Uterus (tissue), 4 donors: Measurements from ENCODE around the gene MICAL2. TPM values are rescaled to one million over a fixed set of nuclear protein-coding genes. Genes with fewer than 3 reads are reported as not detected.
A peak's percentile ranks its signal among the peaks of the same experiment; 100 is the strongest.

Experiments used
- DNase-seq, 2 donors: peaks; one replicate each; pipeline ENCODE4 v3.0.0-alpha.2; 2019 to 2020
- H3K27ac ChIP-seq, 2 donors: fragments of 200-600 bp; sonication (generic); 1 replicate in 1 of 2; 2 replicates in 1 of 2; pipeline ENCODE4 v1.5.1; 2016 to 2018
- H3K27me3 ChIP-seq, 2 donors: fragments of 200-600 bp; sonication (generic); one replicate each; pipeline ENCODE4 v1.5.1; 2018 to 2019; ENCODE audit warnings: control low read depth in 1 of 2
- H3K36me3 ChIP-seq, 2 donors: fragments of 200-600 bp; sonication (generic); one replicate each; pipeline ENCODE4 v1.5.1; 2019; ENCODE audit warnings: control low read depth in 1 of 2
- H3K4me1 ChIP-seq, 2 donors: fragments of 200-600 bp; sonication (generic); one replicate each; pipeline ENCODE4 v1.5.1; 2018 to 2019; ENCODE audit warnings: control low read depth in 1 of 2
- H3K4me3 ChIP-seq, 2 donors: fragments of 200-600 bp; sonication (generic); 1 replicate in 1 of 2; 2 replicates in 1 of 2; pipeline ENCODE4 v1.5.1; 2018 to 2019; ENCODE audit warnings: mild to moderate bottlenecking in 1 of 2
- H3K9me3 ChIP-seq, 2 donors: fragments of 200-600 bp; sonication (generic); one replicate each; pipeline ENCODE4 v1.5.1; 2019; ENCODE audit warnings: control low read depth in 1 of 2
- POLR2A ChIP-seq, 2 donors: fragments of 450-650 bp; IDR thresholded peaks; one replicate each; pipeline ENCODE4 v1.6.1; 2016; ENCODE audit warnings: antibody characterized with exemption in 2 of 2, mild to moderate bottlenecking in 1 of 2, moderate library complexity in 1 of 2
- intact Hi-C: fragments of 100-400 bp; cut with DNase I; formaldehyde crosslinking; loops from one replicate; pipeline ENCODE4 v1.15.1; 2023; ENCODE audit warnings: low total_unique reads
- total RNA-seq, 4 donors: library from RNA; depleted of rRNA in 3 of 4; stranded (reverse); fragments of >200 nt in 3 of 4; gene quantifications; one replicate each; pipeline versions ENCODE4 v1.1.0 to v1.2.4, GENCODE V29; 2014 to 2023
- TF ChIP-seq, protein P1 (sequence below), 4 experiments: fragments of 200-600 bp in 2 of 4; fragments of 450-650 bp in 2 of 4; sonication (generic) in 2 of 4; IDR thresholded peaks; one replicate each; pipeline ENCODE4 v1.5.1; 2016 to 2019; ENCODE audit warnings: antibody characterized with exemption in 4 of 4, mild to moderate bottlenecking in 2 of 4, moderate library complexity in 1 of 4
- donor health status: DM: yes; HTN: yes; CAD: no.

MICAL2 gene
- total RNA-seq, 4 donors from 2014 or later = 29.6 to 139 (median 53.1) TPM

DNA sequence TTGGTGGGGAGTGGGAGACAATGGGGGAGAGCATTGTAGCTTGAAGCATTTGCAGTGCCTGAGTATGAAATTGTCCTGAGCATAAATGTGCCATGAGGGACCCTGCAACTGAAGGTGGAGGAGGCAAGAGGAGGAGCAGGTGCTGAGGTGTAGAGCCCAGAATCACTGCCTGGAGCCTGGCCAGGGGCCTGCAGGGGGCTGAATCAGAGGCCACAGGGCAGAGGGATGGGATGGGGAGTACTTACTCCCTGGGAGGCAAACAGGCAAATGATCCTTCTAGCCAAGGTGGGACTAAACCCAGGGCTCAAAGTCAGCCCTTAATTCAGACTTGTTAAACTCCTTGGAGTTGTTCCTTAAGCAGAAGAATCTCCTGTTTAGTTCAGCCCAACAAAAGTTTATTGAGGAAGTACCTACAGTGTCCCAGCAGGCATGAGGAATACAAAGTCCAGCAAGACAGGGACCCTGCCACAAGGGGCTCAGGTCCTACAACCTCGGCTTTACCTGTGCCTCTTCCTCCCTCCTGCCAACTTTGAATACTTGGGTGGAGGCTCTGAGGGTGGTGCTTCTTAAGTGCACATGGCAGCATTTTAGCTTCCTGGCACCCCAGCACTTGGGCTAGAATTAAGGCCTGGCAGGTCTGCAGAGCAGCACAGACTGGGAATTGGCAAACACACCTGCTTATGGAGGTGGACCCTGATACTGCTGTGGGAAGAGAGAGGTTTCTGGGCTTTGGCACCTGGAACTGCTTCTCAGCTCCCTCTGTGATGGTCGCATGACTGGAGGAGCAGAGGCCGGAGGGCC is 20.0 kb downstream of the MICAL2 start:
- no peaks in the 10 kb centered on the region for H3K36me3 ChIP-seq
- intact Hi-C loops = no loop called here
- H3K27me3 ChIP-seq = no peaks in the 10 kb centered on the region
- peak overlapping the region in 1 of 2 donors; percentile 42 for H3K27ac ChIP-seq
- H3K4me3 ChIP-seq = no peak overlapping the region
- DNase-seq = no peak
- H3K4me1 ChIP-seq = no peaks in the 10 kb centered on the region
- no peaks in the 10 kb centered on the region for H3K9me3 ChIP-seq
- no peak for TF ChIP-seq POLR2A (IDR thresholded peaks at IDR 0.05)
- TF ChIP-seq, protein P1, sequence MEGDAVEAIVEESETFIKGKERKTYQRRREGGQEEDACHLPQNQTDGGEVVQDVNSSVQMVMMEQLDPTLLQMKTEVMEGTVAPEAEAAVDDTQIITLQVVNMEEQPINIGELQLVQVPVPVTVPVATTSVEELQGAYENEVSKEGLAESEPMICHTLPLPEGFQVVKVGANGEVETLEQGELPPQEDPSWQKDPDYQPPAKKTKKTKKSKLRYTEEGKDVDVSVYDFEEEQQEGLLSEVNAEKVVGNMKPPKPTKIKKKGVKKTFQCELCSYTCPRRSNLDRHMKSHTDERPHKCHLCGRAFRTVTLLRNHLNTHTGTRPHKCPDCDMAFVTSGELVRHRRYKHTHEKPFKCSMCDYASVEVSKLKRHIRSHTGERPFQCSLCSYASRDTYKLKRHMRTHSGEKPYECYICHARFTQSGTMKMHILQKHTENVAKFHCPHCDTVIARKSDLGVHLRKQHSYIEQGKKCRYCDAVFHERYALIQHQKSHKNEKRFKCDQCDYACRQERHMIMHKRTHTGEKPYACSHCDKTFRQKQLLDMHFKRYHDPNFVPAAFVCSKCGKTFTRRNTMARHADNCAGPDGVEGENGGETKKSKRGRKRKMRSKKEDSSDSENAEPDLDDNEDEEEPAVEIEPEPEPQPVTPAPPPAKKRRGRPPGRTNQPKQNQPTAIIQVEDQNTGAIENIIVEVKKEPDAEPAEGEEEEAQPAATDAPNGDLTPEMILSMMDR (IDR thresholded peaks at IDR 0.05) = no peak

DNA sequence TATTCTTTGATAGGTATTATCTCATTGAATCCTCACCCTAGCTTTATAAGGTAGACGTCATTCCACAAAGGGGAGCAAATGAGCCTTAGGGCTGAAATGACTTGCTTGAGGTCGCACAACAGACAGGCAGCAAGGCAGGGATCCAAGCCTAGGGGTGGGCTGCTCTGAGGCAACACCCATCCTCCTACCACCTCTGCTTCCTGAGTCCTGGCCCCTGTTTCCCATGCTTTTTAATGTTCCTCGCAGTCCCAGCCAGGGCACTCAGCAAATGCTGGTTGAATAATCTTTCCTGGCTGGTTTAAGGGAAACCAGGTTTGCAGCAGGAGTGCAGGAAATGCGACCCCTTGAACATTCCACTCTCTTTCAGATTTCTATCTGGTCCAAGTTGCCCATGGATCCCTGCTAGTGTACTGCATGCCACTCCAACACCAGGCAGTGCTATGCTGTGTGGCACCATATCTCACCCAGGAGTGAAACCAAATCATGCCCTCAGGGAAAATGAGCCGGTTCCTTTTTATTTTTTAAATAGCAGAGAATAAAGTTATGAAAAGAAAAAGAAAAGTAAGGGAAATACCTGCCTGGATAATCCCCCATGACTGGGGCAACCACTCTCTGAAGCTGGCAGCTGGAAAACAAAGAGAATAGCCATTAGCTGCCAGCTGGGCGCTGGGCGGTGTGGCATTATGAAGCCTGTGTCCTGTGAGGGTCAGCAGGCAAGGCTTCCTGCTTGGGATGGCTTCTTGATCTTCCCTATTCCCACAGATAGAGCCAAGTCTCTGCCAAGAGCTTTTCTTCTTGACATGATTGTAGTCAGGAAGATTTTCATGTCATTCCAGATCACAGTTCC is 21.8 kb downstream of the MICAL2 start:
- Histone ChIP-seq H3K27ac (peak overlapping the region; percentile 45 to 58), H3K4me1 (peaks cover 5 to 9% of the 10 kb centered on the region in 2 donors)
- TF ChIP-seq, protein P1 (IDR thresholded peaks at IDR 0.05) = no peak
- no peak for TF ChIP-seq POLR2A (IDR thresholded peaks at IDR 0.05)

DNA sequence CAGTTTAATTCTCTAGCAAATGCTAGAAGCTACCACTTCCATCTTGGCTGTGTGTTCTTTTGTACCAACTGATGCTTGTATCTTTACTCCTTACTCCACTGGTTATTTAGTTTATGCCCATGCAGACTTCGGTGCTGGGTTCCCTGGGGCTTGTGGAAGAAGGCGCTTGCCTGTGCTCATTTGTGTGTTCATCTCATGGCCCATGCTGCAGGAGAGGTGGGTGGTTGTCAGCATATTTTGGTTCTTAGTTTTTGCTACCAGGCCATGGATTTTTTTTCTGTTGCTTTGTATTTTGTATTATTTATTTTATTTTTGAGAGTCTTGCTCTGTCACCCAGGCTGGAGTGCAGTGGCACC is 22.4 kb downstream of the MICAL2 start:
- no peaks in the 10 kb centered on the region for H3K9me3 ChIP-seq
- intact Hi-C loops = no loop called here
- H3K27me3 ChIP-seq = no peaks in the 10 kb centered on the region
- H3K36me3 ChIP-seq = no peaks in the 10 kb centered on the region
- H3K4me3 ChIP-seq = no peak overlapping the region
- H3K4me1 ChIP-seq = peaks cover 8 to 10% of the 10 kb centered on the region in 2 donors
- peak overlapping the region; percentile 45 to 58 for H3K27ac ChIP-seq
- TF ChIP-seq, protein P1 (IDR thresholded peaks at IDR 0.05) = no peak
- TF ChIP-seq POLR2A (IDR thresholded peaks at IDR 0.05) = no peak
- DNase-seq = no peak

More for the DNA sequence above, 21.8 kb downstream of the MICAL2 start:
- Histone ChIP-seq H3K27me3 (no peaks in the 10 kb centered on the region), H3K9me3 (no peaks in the 10 kb centered on the region), H3K4me3 (no peak overlapping the region), H3K36me3 (no peaks in the 10 kb centered on the region)
- peak in 1 of 2 donors; percentile 22 for DNase-seq
- intact Hi-C loops = no loop called here

DNA sequence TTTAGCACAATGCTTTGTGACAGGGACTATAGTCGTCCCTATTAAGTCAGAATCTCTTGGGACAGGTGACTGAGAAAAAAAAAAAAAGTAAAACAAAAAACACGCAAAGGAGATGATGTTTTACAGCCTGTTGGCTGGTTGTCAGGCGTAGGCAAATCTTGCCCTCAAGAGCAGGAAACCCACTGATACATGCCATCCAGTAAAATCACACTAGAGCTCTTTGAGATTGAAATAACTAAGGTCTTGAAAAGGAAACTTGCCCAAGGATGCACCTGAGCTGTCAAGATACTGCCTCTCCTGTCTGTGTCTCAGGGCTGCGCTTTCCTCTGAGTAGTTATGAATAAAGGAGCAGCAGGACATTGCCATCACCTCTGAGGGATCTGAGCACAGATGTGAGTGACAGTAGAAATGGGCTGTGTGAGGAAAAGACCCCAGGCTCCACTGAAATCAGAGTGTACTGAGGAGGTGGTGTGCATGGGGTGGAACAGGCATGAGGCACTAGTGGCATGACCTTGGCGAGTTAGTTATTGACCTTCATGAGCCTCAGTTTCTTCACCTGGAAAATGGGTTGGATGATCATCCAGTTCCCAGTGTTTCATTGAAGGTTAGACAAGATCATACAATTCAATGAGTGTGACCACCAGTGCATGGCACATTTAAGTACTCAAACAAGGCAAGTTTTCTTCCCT is 23.3 kb downstream of the MICAL2 start:
- peaks cover 8 to 10% of the 10 kb centered on the region in 2 donors for H3K4me1 ChIP-seq
- H3K27ac ChIP-seq = peak overlapping the region; percentile 89 to 95
- intact Hi-C loops = no loop called here

More for the DNA sequence above, 23.3 kb downstream of the MICAL2 start:
- Histone ChIP-seq H3K36me3 (no peaks in the 10 kb centered on the region), H3K9me3 (no peaks in the 10 kb centered on the region), H3K27me3 (no peaks in the 10 kb centered on the region), H3K4me3 (no peak overlapping the region)
- no peak for DNase-seq
- TF ChIP-seq, protein P1 (IDR thresholded peaks at IDR 0.05) = no peak
- no peak for TF ChIP-seq POLR2A (IDR thresholded peaks at IDR 0.05)
